IMR-90 (cell line): ENCODE data around the gene MIXL1. TPM values are rescaled to one million over a fixed set of nuclear protein-coding genes. Genes with fewer than 3 reads are reported as not detected.

Experiments
- ATAC-seq: fragments of 200-7000 bp; cut with Tn5 transposase; 2 replicates; pipeline ENCODE4 v1.9.1; 2020; ENCODE audit warnings: low read depth, mild to moderate bottlenecking, moderate library complexity
- BruUV-seq: library from RNA; stranded (reverse); fragments of 400-500 nt; replicated peaks from 2 replicates; lab custom pipeline; 2021; lab: Mats Ljungman, UMichigan
- CTCF ChIA-PET: fragments of 300-600 bp; formaldehyde crosslinking; extraction: SDS; loops from one replicate; lab custom pipeline; 2021; ENCODE audit warnings: antibody characterized with exemption; lab: Yijun Ruan, JAX
- POLR2A ChIA-PET: fragments of 300-600 bp; sonication (Branson Sonifier 250); formaldehyde crosslinking; loops from one replicate; lab custom pipeline; 2022; ENCODE audit warnings: antibody characterized with exemption; ENCODE audit not compliant: unreplicated experiment; lab: Charles Lee
- DNase-seq: peaks from one replicate; pipeline ENCODE4 v3.0.0; 2013
- H2AFZ ChIP-seq: replicated peaks from 2 replicates; pipeline ENCODE3; 2013; ENCODE audit warnings: low read length, mild to moderate bottlenecking; ENCODE audit not compliant: poor library complexity
- H2AK5ac ChIP-seq: 2 replicates; pipeline ENCODE4 v1.6.1; 2013; ENCODE audit warnings: low read depth, low read length, inconsistent platforms
- H2AK9ac ChIP-seq: replicated peaks from 2 replicates; pipeline ENCODE3; 2013; ENCODE audit warnings: mild to moderate bottlenecking, low read depth, low read length, moderate library complexity; ENCODE audit not compliant: poor library complexity
- H2BK120ac ChIP-seq: 2 replicates; pipeline ENCODE4 v1.6.1; 2013; ENCODE audit warnings: low read depth, low read length, inconsistent platforms
- H2BK15ac ChIP-seq: 3 replicates; pipeline ENCODE4 v1.6.1; 2013; ENCODE audit warnings: low read depth, low read length, inconsistent platforms
- H2BK20ac ChIP-seq: 2 replicates; pipeline ENCODE4 v1.6.1; 2013; ENCODE audit warnings: low read depth, mild to moderate bottlenecking, inconsistent platforms, low read length, moderate library complexity
- H2BK5ac ChIP-seq: 2 replicates; pipeline ENCODE4 v1.6.1; 2013; ENCODE audit warnings: mild to moderate bottlenecking, low read depth, low read length, inconsistent platforms; ENCODE audit not compliant: poor library complexity, severe bottlenecking
- H3K14ac ChIP-seq: replicated peaks from 2 replicates; pipeline ENCODE4 v1.6.1; 2013; ENCODE audit warnings: low read depth, low read length, inconsistent platforms
- H3K18ac ChIP-seq: 2 replicates; pipeline ENCODE4 v1.6.1; 2013; ENCODE audit warnings: low read depth, low read length, control low read depth
- H3K23ac ChIP-seq: 2 replicates; pipeline ENCODE4 v1.6.1; 2013; ENCODE audit warnings: low read depth, low read length, inconsistent platforms
- H3K27ac ChIP-seq: 2 replicates; pipeline ENCODE4 v1.5.1; 2013; ENCODE audit warnings: mild to moderate bottlenecking, control low read depth, low read length; ENCODE audit not compliant: insufficient read depth
- H3K27me3 ChIP-seq: 2 replicates; pipeline ENCODE4 v1.6.1; 2013; ENCODE audit warnings: low read length; ENCODE audit not compliant: control insufficient read depth, insufficient read depth
- H3K36me3 ChIP-seq: 2 replicates; pipeline ENCODE4 v1.6.1; 2013; ENCODE audit warnings: low read length, mixed read lengths; ENCODE audit not compliant: control insufficient read depth, insufficient read depth
- H3K4ac ChIP-seq: 2 replicates; pipeline ENCODE4 v1.6.1; 2013; ENCODE audit warnings: low read depth, low read length, inconsistent platforms
- H3K4me1 ChIP-seq: 2 replicates; pipeline ENCODE4 v1.6.1; 2013; ENCODE audit warnings: low read length, mixed read lengths; ENCODE audit not compliant: control insufficient read depth, insufficient read depth
- H3K4me2 ChIP-seq: 2 replicates; pipeline ENCODE4 v1.6.1; 2013; ENCODE audit warnings: low read depth, mild to moderate bottlenecking, control low read depth, low read length, moderate library complexity
- H3K4me3 ChIP-seq: 2 replicates; pipeline ENCODE4 v1.5.1; 2013; ENCODE audit warnings: low read depth, mild to moderate bottlenecking, control low read depth, low read length, moderate library complexity; ENCODE audit not compliant: insufficient read depth
- H3K56ac ChIP-seq: 2 replicates; pipeline ENCODE4 v1.6.1; 2013; ENCODE audit warnings: low read length, inconsistent platforms; ENCODE audit not compliant: insufficient read depth; ENCODE audit errors: extremely low read depth
- H3K79me1 ChIP-seq, 2 experiments: 2 replicates each; pipeline ENCODE4 v1.6.1; 2013; ENCODE audit warnings: low read length in 2 of 2, inconsistent platforms in 1 of 2, low read depth in 1 of 2
- H3K9ac ChIP-seq: 2 replicates; pipeline ENCODE4 v1.6.1; 2013; ENCODE audit warnings: low read depth, low read length, control low read depth
- H3K9me1 ChIP-seq: 2 replicates; pipeline ENCODE4 v1.6.1; 2013; ENCODE audit warnings: low read length, inconsistent platforms; ENCODE audit not compliant: insufficient read depth
- H3K9me3 ChIP-seq: 2 replicates; pipeline ENCODE4 v1.6.1; 2013; ENCODE audit warnings: low read length; ENCODE audit not compliant: control insufficient read depth, insufficient read depth
- H4K20me1 ChIP-seq: 2 replicates; pipeline ENCODE4 v1.6.1; 2013; ENCODE audit warnings: low read length, inconsistent platforms; ENCODE audit not compliant: insufficient read depth
- H4K5ac ChIP-seq: 2 replicates; pipeline ENCODE4 v1.6.1; 2013; ENCODE audit warnings: mild to moderate bottlenecking, low read depth, low read length, control low read depth
- H4K8ac ChIP-seq, 2 experiments: 2 replicates each; pipeline ENCODE4 v1.6.1; 2013; ENCODE audit warnings: low read depth in 2 of 2, low read length in 2 of 2, control low read depth in 1 of 2, inconsistent platforms in 1 of 2
- H4K91ac ChIP-seq: 2 replicates; pipeline ENCODE4 v1.6.1; 2013; ENCODE audit warnings: low read depth, low read length, inconsistent platforms; ENCODE audit not compliant: insufficient read depth
- BHLHE40 ChIP-seq: fragments of 150-350 bp; IDR thresholded peaks from 2 replicates; pipeline ENCODE4 v1.6.1; 2016; ENCODE audit warnings: mild to moderate bottlenecking, low read depth, low read length
- CEBPB ChIP-seq: IDR thresholded peaks from 2 replicates; pipeline ENCODE4 v1.6.1; 2012; ENCODE audit warnings: low read depth, low read length, improper control_type of control experiment
- CHD1 ChIP-seq: IDR thresholded peaks from 2 replicates; pipeline ENCODE4 v1.6.1; 2012; ENCODE audit warnings: low read depth, low read length, improper control_type of control experiment
- MAFK ChIP-seq: IDR thresholded peaks from 2 replicates; pipeline ENCODE4 v1.6.1; 2012; ENCODE audit warnings: low read depth, low read length, improper control_type of control experiment
- MAZ ChIP-seq: IDR thresholded peaks from 2 replicates; pipeline ENCODE4 v1.6.1; 2012; ENCODE audit warnings: low read depth, mild to moderate bottlenecking, low read length, improper control_type of control experiment, moderate library complexity, borderline replicate concordance
- MXI1 ChIP-seq: IDR thresholded peaks from 2 replicates; pipeline ENCODE4 v1.6.1; 2012; ENCODE audit warnings: low read depth, mild to moderate bottlenecking, low read length, moderate library complexity, borderline replicate concordance
- NFE2L2 ChIP-seq: fragments of 150-350 bp; IDR thresholded peaks from 2 replicates; pipeline ENCODE4 v1.6.1; 2016; ENCODE audit warnings: low read depth, mild to moderate bottlenecking, low read length
- POLR2A ChIP-seq: IDR thresholded peaks from 2 replicates; pipeline ENCODE4 v1.6.1; 2012; ENCODE audit warnings: mild to moderate bottlenecking, low read depth, low read length
- RAD21 ChIP-seq: IDR thresholded peaks from 2 replicates; pipeline ENCODE4 v1.6.1; 2012; ENCODE audit warnings: low read length, improper control_type of control experiment
- RCOR1 ChIP-seq: IDR thresholded peaks from 2 replicates; pipeline ENCODE4 v1.6.1; 2012; ENCODE audit warnings: mild to moderate bottlenecking, low read length, improper control_type of control experiment; ENCODE audit not compliant: insufficient replicate concordance
- RFX5 ChIP-seq: IDR thresholded peaks from 2 replicates; pipeline ENCODE4 v1.8.0; 2012; ENCODE audit warnings: low read depth, mild to moderate bottlenecking, low read length, moderate library complexity
- SMC3 ChIP-seq: fragments of 150-350 bp; IDR thresholded peaks from 2 replicates; pipeline ENCODE4 v1.6.1; 2016; ENCODE audit warnings: low read depth, mild to moderate bottlenecking, antibody characterized with exemption, low read length, moderate library complexity
- WGBS, 2 experiments: methylation state at CpG; one replicate each; pipeline versions ENCODE4 v1.1.5 to v1.1.7; 2013; ENCODE audit warnings: missing lambda C conversion rate in 2 of 2; ENCODE audit not compliant: insufficient read length in 1 of 2; ENCODE audit errors: extremely low coverage in 2 of 2; 5-methylcytosine and 5-hydroxymethylcytosine counted together
- dilution Hi-C: fragments of 300-500 bp; cut with HindIII; formaldehyde crosslinking; loops from one replicate; pipeline ENCODE4 v1.14.3; 2018; ENCODE audit warnings: low sequenced_read_pairs; ENCODE audit not compliant: unreplicated experiment
- in situ Hi-C: fragments of 300-500 bp; cut with MboI; formaldehyde crosslinking; loops from 3 replicates; pipeline ENCODE4 v1.14.3; 2019; ENCODE audit warnings: low sequenced_read_pairs, inconsistent platforms, mixed read lengths
- intact Hi-C: fragments of 100-400 bp; cut with micrococcal nuclease; formaldehyde crosslinking; loops from 2 replicates; pipeline ENCODE4 v1.10.0; 2022
- polyA plus RNA-seq, 3 experiments: library from polyadenylated mRNA; depleted of rRNA; stranded (reverse); fragments of >200 nt; gene quantifications; 2 replicates each; pipeline ENCODE4 v1.2.3, GENCODE V29; 2012; ENCODE audit warnings: low replicate concordance in 1 of 3
- total RNA-seq: library from RNA; depleted of rRNA; stranded (reverse); fragments of >200 nt; gene quantifications from 2 replicates; pipeline ENCODE4 v1.2.3, GENCODE V29; 2012
- TF ChIP-seq, protein P1 (sequence below): fragments of 150-350 bp; IDR thresholded peaks from 2 replicates; pipeline ENCODE4 v1.6.1; 2017; ENCODE audit warnings: mild to moderate bottlenecking, antibody characterized with exemption, low read length, low read depth
- TF ChIP-seq, protein P2 (sequence below): conservative IDR thresholded peaks from 2 replicates; pipeline ENCODE4 v1.5.1; 2012; ENCODE audit warnings: mild to moderate bottlenecking, low read depth, low read length, improper control_type of control experiment
- TF ChIP-seq, protein P3 (sequence below): fragments of 150-350 bp; IDR thresholded peaks from 2 replicates; pipeline ENCODE4 v1.6.1; 2016; ENCODE audit warnings: low read depth, mild to moderate bottlenecking, low read length, moderate library complexity, borderline replicate concordance

The MIXL1 gene
- total and polyA plus RNA-seq, 2 of the 4 experiments (the other 2 are of a cell fraction), result not detected

DNA sequence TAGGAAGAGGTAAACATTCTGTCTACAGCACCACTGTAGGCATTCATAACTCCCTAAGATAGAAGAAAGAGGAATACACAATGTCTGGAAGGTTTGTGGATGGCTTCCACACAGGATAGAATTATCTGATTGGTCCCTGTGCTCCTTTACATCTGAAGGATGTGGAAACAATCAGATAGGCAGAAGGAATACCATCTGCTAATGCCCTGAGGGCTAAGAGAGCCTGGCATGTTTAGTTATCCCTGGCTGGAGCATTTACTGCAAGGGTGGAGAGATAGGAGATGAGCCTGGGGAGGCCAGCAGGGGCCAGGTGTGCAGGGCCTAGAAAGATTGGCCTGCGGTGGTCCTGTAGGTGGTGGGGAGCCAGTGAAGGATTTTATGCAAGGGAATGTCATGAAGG lies 28.3 kb upstream of the MIXL1 start:
- dilution Hi-C loops (no loop called here), intact Hi-C loops (loop anchor here (5.0 kb wide), 1 partner anchor 133 kb away; the partner anchor contains the start of gene H3-3A), in situ Hi-C loops (no loop called here)
- ChIA-PET CTCF (interaction anchor here (0.6 to 1.4 kb wide), 2 partner anchors 29 to 70 kb away, joined by 3 to 4 read pairs; no protein-coding TSS in a partner anchor), POLR2A (no interaction called here)
- no peak overlapping the region for H2BK15ac ChIP-seq
- H3K4me1 ChIP-seq, result no peaks in the 10 kb centered on the region
- no peaks in the 10 kb centered on the region for H4K20me1 ChIP-seq
- no peak overlapping the region for H2BK120ac ChIP-seq
- TF ChIP-seq NFE2L2, result no peak
- no peak for TF ChIP-seq POLR2A
- TF ChIP-seq CEBPB, result no peak
- TF ChIP-seq, protein P1, sequence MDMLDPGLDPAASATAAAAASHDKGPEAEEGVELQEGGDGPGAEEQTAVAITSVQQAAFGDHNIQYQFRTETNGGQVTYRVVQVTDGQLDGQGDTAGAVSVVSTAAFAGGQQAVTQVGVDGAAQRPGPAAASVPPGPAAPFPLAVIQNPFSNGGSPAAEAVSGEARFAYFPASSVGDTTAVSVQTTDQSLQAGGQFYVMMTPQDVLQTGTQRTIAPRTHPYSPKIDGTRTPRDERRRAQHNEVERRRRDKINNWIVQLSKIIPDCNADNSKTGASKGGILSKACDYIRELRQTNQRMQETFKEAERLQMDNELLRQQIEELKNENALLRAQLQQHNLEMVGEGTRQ, result no peak
- no peak for TF ChIP-seq BHLHE40
- no peak for TF ChIP-seq MAFK
- no peak for TF ChIP-seq RFX5
- no peak for TF ChIP-seq MXI1
- TF ChIP-seq SMC3, result no peak
- TF ChIP-seq RCOR1, result no peak
- no peak for TF ChIP-seq MAZ
- TF ChIP-seq, protein P2, sequence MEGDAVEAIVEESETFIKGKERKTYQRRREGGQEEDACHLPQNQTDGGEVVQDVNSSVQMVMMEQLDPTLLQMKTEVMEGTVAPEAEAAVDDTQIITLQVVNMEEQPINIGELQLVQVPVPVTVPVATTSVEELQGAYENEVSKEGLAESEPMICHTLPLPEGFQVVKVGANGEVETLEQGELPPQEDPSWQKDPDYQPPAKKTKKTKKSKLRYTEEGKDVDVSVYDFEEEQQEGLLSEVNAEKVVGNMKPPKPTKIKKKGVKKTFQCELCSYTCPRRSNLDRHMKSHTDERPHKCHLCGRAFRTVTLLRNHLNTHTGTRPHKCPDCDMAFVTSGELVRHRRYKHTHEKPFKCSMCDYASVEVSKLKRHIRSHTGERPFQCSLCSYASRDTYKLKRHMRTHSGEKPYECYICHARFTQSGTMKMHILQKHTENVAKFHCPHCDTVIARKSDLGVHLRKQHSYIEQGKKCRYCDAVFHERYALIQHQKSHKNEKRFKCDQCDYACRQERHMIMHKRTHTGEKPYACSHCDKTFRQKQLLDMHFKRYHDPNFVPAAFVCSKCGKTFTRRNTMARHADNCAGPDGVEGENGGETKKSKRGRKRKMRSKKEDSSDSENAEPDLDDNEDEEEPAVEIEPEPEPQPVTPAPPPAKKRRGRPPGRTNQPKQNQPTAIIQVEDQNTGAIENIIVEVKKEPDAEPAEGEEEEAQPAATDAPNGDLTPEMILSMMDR, result no peak
- TF ChIP-seq RAD21, result no peak
- TF ChIP-seq, protein P3, sequence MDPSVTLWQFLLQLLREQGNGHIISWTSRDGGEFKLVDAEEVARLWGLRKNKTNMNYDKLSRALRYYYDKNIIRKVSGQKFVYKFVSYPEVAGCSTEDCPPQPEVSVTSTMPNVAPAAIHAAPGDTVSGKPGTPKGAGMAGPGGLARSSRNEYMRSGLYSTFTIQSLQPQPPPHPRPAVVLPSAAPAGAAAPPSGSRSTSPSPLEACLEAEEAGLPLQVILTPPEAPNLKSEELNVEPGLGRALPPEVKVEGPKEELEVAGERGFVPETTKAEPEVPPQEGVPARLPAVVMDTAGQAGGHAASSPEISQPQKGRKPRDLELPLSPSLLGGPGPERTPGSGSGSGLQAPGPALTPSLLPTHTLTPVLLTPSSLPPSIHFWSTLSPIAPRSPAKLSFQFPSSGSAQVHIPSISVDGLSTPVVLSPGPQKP, result no peak
- TF ChIP-seq CHD1, result no peak
- H3K36me3 ChIP-seq, result no peaks in the 10 kb centered on the region
- no peak overlapping the region for H2AK5ac ChIP-seq
- H4K91ac ChIP-seq, result no peak overlapping the region
- no peak overlapping the region for H3K18ac ChIP-seq
- no peak overlapping the region for H4K5ac ChIP-seq
- H3K4me2 ChIP-seq, result no peak overlapping the region
- no peak overlapping the region for H2BK20ac ChIP-seq
- H3K4ac ChIP-seq, result no peak overlapping the region
- H3K4me3 ChIP-seq, result no peak overlapping the region
- H2BK5ac ChIP-seq, result no peak overlapping the region
- H3K27me3 ChIP-seq, result peaks cover 1% of the 10 kb centered on the region; the same call in 1 of the 2 replicates
- H2AK9ac ChIP-seq, result no peak overlapping the region
- no peak overlapping the region for H4K8ac ChIP-seq
- DNase-seq, result no peak
- H3K14ac ChIP-seq, result no peak overlapping the region
- H3K56ac ChIP-seq, result no peak overlapping the region
- no peaks in the 10 kb centered on the region for H3K9me3 ChIP-seq
- ATAC-seq, result no peak
- no TSS peak for BruUV-seq
- no peak overlapping the region for H3K27ac ChIP-seq
- H3K9me1 ChIP-seq, result no peaks in the 10 kb centered on the region
- no peak overlapping the region for H2AFZ ChIP-seq
- no peaks in the 10 kb centered on the region for H3K79me1 ChIP-seq
- no peak overlapping the region for H3K9ac ChIP-seq
- WGBS, 2 experiments, result 75% methylated on average over 1 of the region's 1 CpG; no CpG with 5 or more reads in 1 of the 2 experiments
- H3K23ac ChIP-seq, result no peak overlapping the region
